NB4 (cell line): ENCODE data around the gene SLC39A13.

Source experiments
- DNase-seq: peaks from one replicate; pipeline ENCODE4 v3.0.0; 2010; ENCODE audit warnings: low read depth
- H3K4me3 ChIP-seq: one replicate; pipeline ENCODE4 v1.5.1; 2011; ENCODE audit warnings: mild to moderate bottlenecking, low read depth, low read length, moderate library complexity
- CTCF ChIP-seq: IDR thresholded peaks from one replicate; pipeline ENCODE4 v1.5.1; 2012; ENCODE audit warnings: low read depth, low read length
- MAX ChIP-seq: IDR thresholded peaks from 2 replicates; pipeline ENCODE4 v1.6.1; 2011; ENCODE audit warnings: low read depth, low read length
- MYC ChIP-seq: IDR thresholded peaks from 2 replicates; pipeline ENCODE4 v1.6.1; 2011; ENCODE audit warnings: low read depth, low read length
- POLR2A ChIP-seq: IDR thresholded peaks from 2 replicates; pipeline ENCODE4 v1.6.1; 2011; ENCODE audit warnings: mild to moderate bottlenecking; ENCODE audit not compliant: insufficient read length; ENCODE audit errors: extremely low read depth

The SLC39A13 gene

GRCh38 chr11:47378010-47378835, 30.2 kb upstream of the SLC39A13 start, which contains the start of gene SPI1:
SPI1 (minus strand) TSS chr11:47378547; CDS start chr11:47378353, 194 bp downstream.
- DNase-seq: peak; percentile 97
- H3K4me3 ChIP-seq: peak within 1 kb of the TSS; percentile 90

GRCh38 chr11:47378836-47379170, 29.6 kb upstream of the SLC39A13 start:
- peak overlapping the region; percentile 90 for H3K4me3 ChIP-seq
- no peak for DNase-seq
- TF ChIP-seq MYC: no peak

More at GRCh38 chr11:47378010-47378835, 30.2 kb upstream of the SLC39A13 start, which contains the start of gene SPI1:
- TF ChIP-seq POLR2A (peak; percentile 51), MYC (peak; percentile 55), MAX (peak; percentile 66; the same call in 1 of the 2 replicates), CTCF (no peak)

- H3K4me3 ChIP-seq: peak overlapping the region; percentile 90
- no peak for DNase-seq
- no peak for TF ChIP-seq MAX
- no peak for TF ChIP-seq CTCF
- no peak for TF ChIP-seq POLR2A
- no peak for TF ChIP-seq MYC
Measured at GRCh38 chr11:47379317-47379716, 29.1 kb upstream of the SLC39A13 start.

GRCh38 chr11:47380078-47380477, 28.3 kb upstream of the SLC39A13 start:
- TF ChIP-seq POLR2A (no peak), MAX (no peak), CTCF (no peak), MYC (no peak)
- H3K4me3 ChIP-seq: no peak overlapping the region
- DNase-seq: no peak

GRCh38 chr11:47383071-47383470, 25.3 kb upstream of the SLC39A13 start:
- no peak for DNase-seq
- TF ChIP-seq MYC (no peak), POLR2A (no peak), MAX (no peak), CTCF (no peak)
- no peak overlapping the region for H3K4me3 ChIP-seq

- DNase-seq: no peak
- TF ChIP-seq CTCF (no peak), MAX (no peak), MYC (no peak), POLR2A (no peak)
Measured at GRCh38 chr11:47384498-47384897, 23.9 kb upstream of the SLC39A13 start.

More at GRCh38 chr11:47384498-47384897, 23.9 kb upstream of the SLC39A13 start:
- no peak overlapping the region for H3K4me3 ChIP-seq
